Fibroblast of lung (primary cell): ENCODE results near the gene PIGM. TPM values are rescaled to one million over a fixed set of nuclear protein-coding genes. Genes with fewer than 3 reads are reported as not detected.

Experiments used
- DNase-seq, 2 donors: peaks; one replicate each; pipeline versions ENCODE4 v3.0.0 to v3.0.0-alpha.2; 2010; ENCODE audit warnings: low read depth in 2 of 2
- H2AFZ ChIP-seq: 2 replicates; pipeline ENCODE4 v1.5.1; 2012; ENCODE audit warnings: low read length, control low read depth, inconsistent platforms
- H3K27ac ChIP-seq: 2 replicates; pipeline ENCODE4 v1.5.1; 2011; ENCODE audit warnings: low read length, control low read depth; ENCODE audit not compliant: insufficient read depth
- H3K27me3 ChIP-seq: 2 replicates; pipeline ENCODE4 v1.5.1; 2011; ENCODE audit warnings: mild to moderate bottlenecking, low read length; ENCODE audit not compliant: control insufficient read depth, insufficient read depth
- H3K36me3 ChIP-seq: 2 replicates; pipeline ENCODE4 v1.5.1; 2011; ENCODE audit warnings: low read length; ENCODE audit not compliant: control insufficient read depth, insufficient read depth
- H3K4me1 ChIP-seq: 2 replicates; pipeline ENCODE4 v1.5.1; 2011; ENCODE audit warnings: low read length; ENCODE audit not compliant: control insufficient read depth, insufficient read depth; ENCODE audit errors: extremely low read depth
- H3K4me2 ChIP-seq: 2 replicates; pipeline ENCODE4 v1.5.1; 2011; ENCODE audit warnings: low read length, control low read depth; ENCODE audit not compliant: insufficient read depth; ENCODE audit errors: extremely low read depth
- H3K4me3 ChIP-seq, 4 experiments: fragments of 200-600 bp in 1 of 4; sonication (generic) in 1 of 4; replicated peaks in 1 of 4; 2 replicates each; pipeline ENCODE4 v1.5.1; 2011 to 2016; ENCODE audit warnings: low read length in 4 of 4, low read depth in 3 of 4, mild to moderate bottlenecking in 3 of 4, control low read depth in 2 of 4, inconsistent platforms in 1 of 4, mixed read lengths in 1 of 4; ENCODE audit not compliant: insufficient read depth in 1 of 4; ENCODE audit errors: control extremely low read depth in 1 of 4
- H3K79me2 ChIP-seq: 2 replicates; pipeline ENCODE4 v1.5.1; 2012; ENCODE audit warnings: mild to moderate bottlenecking, low read length, inconsistent platforms; ENCODE audit not compliant: control insufficient read depth, insufficient read depth
- H3K9ac ChIP-seq: 2 replicates; pipeline ENCODE4 v1.5.1; 2011; ENCODE audit warnings: mild to moderate bottlenecking, low read length, control low read depth; ENCODE audit not compliant: insufficient read depth
- H3K9me3 ChIP-seq: 2 replicates; pipeline ENCODE4 v1.5.1; 2012; ENCODE audit warnings: low read depth, low read length; ENCODE audit not compliant: control insufficient read depth, insufficient read depth
- H4K20me1 ChIP-seq: 2 replicates; pipeline ENCODE4 v1.5.1; 2011; ENCODE audit warnings: low read length; ENCODE audit not compliant: control insufficient read depth, insufficient read depth; ENCODE audit errors: extremely low read depth
- CTCF ChIP-seq, 2 donors: IDR thresholded peaks in 1 of 2; conservative IDR thresholded peaks in 1 of 2; 1 replicate in 1 of 2; 2 replicates in 1 of 2; pipeline ENCODE4 v1.5.1; 2011 to 2012; ENCODE audit warnings: low read length in 2 of 2, control low read depth in 1 of 2, inconsistent platforms in 1 of 2, low read depth in 1 of 2, mild to moderate bottlenecking in 1 of 2
- EZH2 ChIP-seq: IDR thresholded peaks from 2 replicates; pipeline ENCODE4 v1.5.1; 2012; ENCODE audit warnings: low read length, control low read depth, mild to moderate bottlenecking; ENCODE audit errors: missing control alignments
- polyA plus RNA-seq, 2 donors: library from polyadenylated mRNA; depleted of rRNA in 1 of 2; stranded (reverse) in 1 of 2; unstranded in 1 of 2; fragments of >200 nt; gene quantifications; 2 replicates each; pipeline ENCODE4 v1.2.1, GENCODE V29; 2011 to 2012; ENCODE audit warnings: missing spikeins in 1 of 2
- total RNA-seq: library from RNA; depleted of rRNA; stranded (reverse); fragments of >200 nt; gene quantifications from 2 replicates; pipeline ENCODE4 v1.2.1, GENCODE V29; 2014

Gene PIGM
- total and polyA plus RNA-seq, 2 donors (not counting 1 experiment from before 2014, with no cell fraction given), result 4.5 to 6.7 TPM

- no peaks in the 10 kb centered on the region for H3K4me1 ChIP-seq
- peaks cover 3% of the 10 kb centered on the region for H3K27me3 ChIP-seq
- H3K4me2 ChIP-seq, result no peak overlapping the region
- no peaks in the 10 kb centered on the region for H4K20me1 ChIP-seq
- no peak overlapping the region for H2AFZ ChIP-seq
- TF ChIP-seq EZH2 (no peak), CTCF (conservative IDR thresholded peaks at IDR 0.05 in 1 of 2, IDR thresholded peaks at IDR 0.05 in 1 of 2; ENCODE audit: low read depth in 1 of 2, low read length in 2 of 2) (no peak)
- H3K9me3 ChIP-seq, result no peaks in the 10 kb centered on the region
- H3K9ac ChIP-seq, result no peak overlapping the region
- no peak overlapping the region for H3K4me3 ChIP-seq
- no peaks in the 10 kb centered on the region for H3K36me3 ChIP-seq
- no peaks in the 10 kb centered on the region for H3K79me2 ChIP-seq
- no peak for DNase-seq
- H3K27ac ChIP-seq, result no peak overlapping the region
These were observed 45.3 kb downstream of the PIGM start for GRCh38 chr1:159986531-159986930.

- Histone ChIP-seq H3K36me3 (no peaks in the 10 kb centered on the region), H3K9me3 (no peaks in the 10 kb centered on the region)
- no peak for TF ChIP-seq CTCF (conservative IDR thresholded peaks at IDR 0.05 in 1 of 2, IDR thresholded peaks at IDR 0.05 in 1 of 2; ENCODE audit: low read depth in 1 of 2, low read length in 2 of 2)
- TF ChIP-seq EZH2, result no peak
These were observed 45.7 kb downstream of the PIGM start for GRCh38 chr1:159986093-159986492.

GRCh38 chr1:159985473-159985872 is 46.3 kb downstream of the PIGM start:
- Histone ChIP-seq H3K36me3 (no peaks in the 10 kb centered on the region), H3K79me2 (no peaks in the 10 kb centered on the region), H3K9me3 (no peaks in the 10 kb centered on the region), H4K20me1 (no peaks in the 10 kb centered on the region), H2AFZ (no peak overlapping the region), H3K4me3 (no peak overlapping the region), H3K4me2 (no peak overlapping the region), H3K4me1 (no peaks in the 10 kb centered on the region), H3K27ac (no peak overlapping the region), H3K9ac (no peak overlapping the region), H3K27me3 (peaks cover 3% of the 10 kb centered on the region)
- DNase-seq, result no peak
- no peak for TF ChIP-seq EZH2
- TF ChIP-seq CTCF (conservative IDR thresholded peaks at IDR 0.05 in 1 of 2, IDR thresholded peaks at IDR 0.05 in 1 of 2; ENCODE audit: low read depth in 1 of 2, low read length in 2 of 2), result no peak

More at GRCh38 chr1:159986093-159986492, 45.7 kb downstream of the PIGM start:
- Histone ChIP-seq H3K27me3 (peaks cover 3% of the 10 kb centered on the region), H3K4me3 (no peak overlapping the region), H3K4me2 (no peak overlapping the region), H3K9ac (no peak overlapping the region), H3K27ac (no peak overlapping the region), H4K20me1 (no peaks in the 10 kb centered on the region), H3K4me1 (no peaks in the 10 kb centered on the region), H2AFZ (no peak overlapping the region), H3K79me2 (no peaks in the 10 kb centered on the region)
- no peak for DNase-seq
